OCI-M2 (cell line): ENCODE data around the gene FBXO5.

Source experiments
- DNase-seq: peaks from one replicate; lab custom pipeline; 2025; ENCODE audit not compliant: unreplicated experiment; lab: John Stamatoyannopoulos, UW

Gene FBXO5

DNA sequence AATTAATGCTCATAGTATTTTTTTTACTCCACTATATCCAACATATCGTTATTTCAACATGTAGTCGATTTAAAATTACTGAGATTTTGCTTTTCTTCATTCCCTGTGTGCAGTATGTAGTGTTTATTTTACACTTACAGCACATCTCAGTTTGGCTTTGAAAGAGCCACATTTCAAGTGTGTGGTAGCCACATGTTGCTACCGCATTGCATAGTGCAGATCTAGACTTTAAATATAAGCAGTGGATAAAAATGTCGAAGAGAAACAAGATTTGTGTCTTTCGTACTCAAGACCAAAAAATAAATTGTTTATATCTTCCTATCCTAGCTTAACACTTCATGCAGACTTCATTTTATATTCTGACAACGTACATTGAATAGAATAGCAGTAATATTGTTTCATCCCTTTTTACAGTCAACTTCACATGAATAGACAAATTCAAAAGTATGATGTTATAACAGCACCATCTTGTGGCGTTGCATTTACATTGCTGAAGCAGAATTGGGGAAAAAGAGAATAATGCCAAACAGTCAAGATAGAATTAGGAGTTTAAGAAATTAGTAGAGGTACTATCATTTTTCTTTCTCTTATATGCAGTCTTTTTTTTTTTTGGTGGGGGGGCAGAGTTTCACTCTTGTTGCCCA lies 29.9 kb downstream of the FBXO5 start:
- DNase-seq = no peak

DNA sequence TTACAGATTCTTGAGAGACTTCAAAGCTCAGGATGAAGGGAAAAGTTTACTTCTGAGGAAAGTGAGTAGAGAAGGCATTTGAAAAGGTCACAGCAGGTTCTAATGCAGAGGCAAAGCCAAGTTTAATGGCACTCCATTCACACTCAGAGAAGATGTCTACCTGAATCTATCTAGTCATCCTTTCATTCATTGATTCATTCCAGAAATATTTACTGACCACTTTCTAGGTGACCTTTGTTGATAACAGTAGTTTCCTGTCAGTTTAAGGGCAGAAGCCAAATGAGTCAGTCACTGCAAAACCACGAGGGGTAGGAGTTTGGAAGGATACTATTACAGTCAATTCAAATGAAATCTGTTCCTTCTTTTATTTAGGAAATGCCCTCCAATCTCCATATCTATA lies 30.8 kb downstream of the FBXO5 start:
- no peak for DNase-seq

DNA sequence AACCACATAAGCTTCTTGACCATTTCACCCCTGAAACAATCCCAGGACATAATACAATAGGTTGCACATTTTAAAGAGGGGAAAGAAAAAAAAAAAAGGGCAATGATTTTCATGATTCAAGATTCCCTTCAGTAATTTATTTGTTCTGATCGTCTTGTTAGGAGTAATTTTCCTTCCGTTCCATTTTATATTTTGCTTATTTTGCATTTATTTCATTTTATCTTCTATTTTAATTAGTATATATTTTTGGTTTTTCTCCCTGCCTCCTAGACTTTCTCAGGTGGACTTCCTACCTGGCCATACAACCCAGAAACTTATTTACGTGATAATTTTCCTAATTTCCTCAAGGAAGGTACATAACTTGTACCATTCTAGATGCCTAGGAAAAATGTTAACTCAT lies 32.6 kb downstream of the FBXO5 start:
- no peak for DNase-seq

DNA sequence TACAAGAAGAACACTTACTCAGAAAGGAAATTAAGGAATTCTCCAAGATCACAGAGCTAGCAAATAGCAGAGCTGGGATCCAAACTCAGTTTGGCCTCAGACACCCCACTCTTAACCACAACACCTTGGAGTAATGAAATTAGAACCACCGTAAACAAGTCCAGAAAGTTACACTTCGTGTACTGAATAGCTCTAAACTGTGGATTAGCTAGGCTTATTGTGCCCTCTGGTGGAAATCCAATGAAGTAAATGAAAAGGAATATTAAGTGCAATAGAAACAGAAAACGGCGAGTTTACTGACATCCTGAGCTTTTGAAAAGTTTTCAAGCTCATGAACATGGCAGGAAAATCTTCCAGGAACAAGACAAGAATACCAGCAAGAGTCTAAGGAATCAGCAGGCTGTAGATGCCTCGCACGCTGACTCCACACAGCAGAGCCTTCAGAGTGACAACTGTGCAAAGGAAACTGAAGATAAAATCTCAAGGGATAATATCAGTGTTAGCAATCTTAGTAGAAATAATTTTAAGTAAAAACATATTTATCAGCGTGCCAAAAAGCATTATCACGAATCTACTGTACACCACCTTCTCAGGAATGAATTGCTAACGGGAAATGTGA lies 34.6 kb downstream of the FBXO5 start:
- peak; percentile 60 for DNase-seq

DNA sequence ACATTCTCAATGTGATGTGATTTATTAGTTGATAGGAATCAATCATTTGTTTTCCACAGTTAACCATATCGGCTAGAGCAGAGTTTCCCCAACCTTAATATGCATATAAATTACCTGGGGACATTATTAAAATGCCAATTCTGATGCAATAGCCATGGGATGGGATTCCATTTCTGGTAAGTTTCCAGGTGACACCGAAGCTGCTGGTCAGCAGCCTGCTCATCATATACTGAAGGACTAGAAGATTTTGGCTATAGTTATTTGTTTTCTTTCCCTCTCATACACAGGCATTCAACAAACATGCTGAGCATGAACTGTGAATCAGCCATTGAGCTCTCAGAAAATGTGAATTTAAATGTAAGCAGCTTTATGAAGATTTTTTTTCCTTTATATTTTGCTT lies 35.8 kb downstream of the FBXO5 start:
- DNase-seq = no peak

DNA sequence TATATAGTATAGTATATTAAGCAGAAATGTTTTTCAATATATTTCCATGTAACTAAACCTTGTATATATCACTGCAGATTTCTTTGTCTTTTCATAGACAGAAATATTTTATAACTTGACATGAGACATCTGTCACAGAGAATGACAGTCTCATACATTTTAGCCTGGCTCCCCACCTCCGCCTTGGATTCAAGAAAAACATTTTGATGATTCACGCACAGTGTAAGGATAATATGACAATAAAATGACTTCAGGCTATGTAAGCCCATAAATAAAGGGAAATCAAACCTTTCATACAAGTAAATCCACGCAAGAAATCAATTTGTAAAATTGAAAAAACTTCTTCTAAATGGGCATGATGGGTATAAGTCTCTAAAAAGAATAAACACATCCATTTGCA lies 36.4 kb downstream of the FBXO5 start:
- DNase-seq = no peak

DNA sequence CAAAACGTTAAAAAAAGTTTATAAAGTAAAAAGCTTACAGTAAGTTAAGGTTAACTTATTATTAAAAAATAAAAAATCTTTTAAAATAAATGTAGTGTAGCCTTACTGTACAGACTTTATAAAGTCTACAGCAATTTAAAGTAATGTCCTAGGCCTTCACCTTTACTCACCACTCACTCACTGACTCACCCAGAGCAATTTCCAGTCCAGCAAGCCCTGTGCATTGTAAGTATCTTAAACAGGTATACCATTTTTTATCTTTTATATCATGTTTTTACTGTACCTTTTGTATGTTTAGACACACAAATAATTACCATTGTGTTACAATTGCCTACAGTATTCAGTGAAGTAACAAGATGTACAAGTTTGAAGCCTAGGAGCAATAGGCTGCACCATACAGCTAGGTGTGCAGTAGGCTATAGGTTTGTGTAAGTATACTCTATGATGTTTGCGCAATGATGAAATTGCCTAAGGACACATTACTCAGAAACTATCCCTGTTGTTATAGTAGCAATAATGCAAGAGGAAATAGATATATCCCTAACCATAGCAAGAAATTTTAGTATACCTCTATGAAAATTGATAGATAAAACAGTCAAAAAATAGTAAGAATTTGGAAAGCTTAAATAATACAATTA lies 39.5 kb downstream of the FBXO5 start:
- DNase-seq = no peak

DNA sequence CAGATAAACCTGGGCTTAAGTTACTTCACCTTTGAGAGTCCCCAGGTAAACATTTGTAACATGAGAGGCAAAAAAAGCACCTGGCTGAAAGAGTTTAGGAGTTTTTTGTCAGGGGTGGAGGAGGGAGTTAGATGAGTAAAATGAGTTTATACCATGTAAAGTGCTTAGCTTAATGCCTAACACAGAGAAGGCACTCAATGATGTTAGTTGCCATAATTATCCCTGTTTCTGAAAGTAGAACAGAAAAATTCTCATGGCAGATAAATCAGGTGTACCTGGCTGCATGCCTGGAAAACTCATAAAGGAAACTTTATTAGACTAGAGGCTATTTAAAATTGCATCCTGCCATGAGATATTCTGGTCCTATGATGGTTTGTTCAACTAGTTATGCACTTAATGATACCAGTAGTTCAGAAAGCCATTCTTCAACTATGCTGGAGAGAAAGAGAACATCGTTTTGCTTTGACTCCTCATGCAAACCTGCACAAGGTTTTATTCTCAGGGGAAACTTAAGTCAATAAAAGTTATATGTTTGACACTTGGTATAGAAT lies 40.4 kb downstream of the FBXO5 start:
- DNase-seq = no peak

DNA sequence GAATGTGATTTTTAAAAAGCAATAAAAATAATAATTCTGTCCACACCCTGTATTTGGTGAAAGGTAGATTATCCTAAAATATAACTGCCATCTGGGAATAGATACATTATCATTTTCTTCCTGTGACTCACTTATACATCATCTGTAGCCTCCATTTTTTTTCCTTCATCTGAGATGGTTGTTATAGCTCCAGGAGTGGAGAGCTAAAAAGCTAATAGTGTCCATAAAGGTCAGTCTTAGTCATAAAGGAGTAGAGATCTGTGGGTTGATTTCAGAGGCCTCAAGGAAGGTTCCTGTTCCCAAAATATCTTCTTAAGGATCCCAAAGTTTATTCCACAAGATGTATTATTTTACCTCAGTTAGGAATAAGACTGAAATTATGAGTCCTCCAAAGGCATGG lies 41.1 kb downstream of the FBXO5 start:
- no peak for DNase-seq

DNA sequence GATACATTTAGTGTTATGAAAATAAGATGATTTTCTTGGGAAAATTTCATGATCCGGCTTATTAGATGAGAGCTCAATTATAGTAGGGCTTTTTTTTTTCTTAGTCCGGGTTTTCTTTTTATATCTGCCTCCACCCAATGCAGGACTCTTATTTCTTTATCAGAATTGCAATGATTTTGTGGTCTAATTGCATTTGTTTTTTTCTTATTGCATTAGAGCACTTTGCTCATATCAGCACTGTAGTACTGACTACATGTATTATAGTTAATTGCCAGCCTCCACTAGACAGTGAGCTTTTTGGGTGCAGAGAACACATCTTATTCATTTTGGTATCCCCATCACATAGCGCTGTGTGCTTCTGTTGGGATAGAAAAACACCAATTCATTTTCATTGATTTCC lies 50.0 kb downstream of the FBXO5 start:
- no peak for DNase-seq

DNA sequence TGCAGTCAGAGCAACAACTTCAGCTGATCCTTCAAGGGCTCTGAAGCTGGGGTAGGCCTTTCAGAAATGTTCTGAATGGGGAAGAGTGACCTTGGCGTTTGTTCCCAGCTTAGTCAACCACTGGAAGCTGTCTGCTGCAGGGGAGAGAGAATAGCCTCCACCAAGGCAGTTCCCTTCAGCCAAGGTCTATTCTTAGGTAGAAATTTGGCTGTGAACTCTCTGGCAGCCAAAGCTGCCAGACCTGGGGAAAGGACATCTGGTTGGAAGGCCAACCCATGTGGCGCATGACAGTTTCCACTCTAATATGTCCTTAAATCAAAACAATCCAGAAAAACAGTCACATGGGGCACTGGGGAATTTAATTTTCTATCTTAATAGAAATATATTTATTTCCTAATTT lies 60.1 kb downstream of the FBXO5 start:
- DNase-seq = no peak
